Mesothelial cell of epicardium (in vitro differentiated cells): ENCODE measurements around the gene FBXO36. TPM values are rescaled to one million over a fixed set of nuclear protein-coding genes. Genes with fewer than 3 reads are reported as not detected.

Experiments used
- DNase-seq, 2 experiments: peaks; one replicate each; pipeline ENCODE4 v3.0.0; 2021; ENCODE audit warnings: low spot score in 2 of 2; ENCODE audit not compliant: unreplicated experiment in 2 of 2
- H3K27ac Mint-ChIP-seq: 2 replicates; pipeline ENCODE4 v1.8.0; 2021; ENCODE audit warnings: mixed read lengths
- H3K27me3 Mint-ChIP-seq: 2 replicates; pipeline ENCODE4 v1.8.0; 2021; ENCODE audit warnings: low read depth, mixed read lengths
- H3K36me3 Mint-ChIP-seq: 2 replicates; pipeline ENCODE4 v1.8.0; 2021; ENCODE audit warnings: mixed read lengths
- H3K4me1 Mint-ChIP-seq: 2 replicates; pipeline ENCODE4 v1.8.0; 2021; ENCODE audit warnings: mixed read lengths
- H3K4me3 Mint-ChIP-seq: 2 replicates; pipeline ENCODE4 v1.8.0; 2021; ENCODE audit warnings: mild to moderate bottlenecking, moderate library complexity, mixed read lengths
- H3K9me3 Mint-ChIP-seq: 2 replicates; pipeline ENCODE4 v1.8.0; 2021; ENCODE audit warnings: mixed read lengths
- CTCF ChIP-seq: fragments of 200-600 bp; sonication (generic); IDR thresholded peaks from one replicate; pipeline ENCODE4 v1.5.0; 2021; ENCODE audit warnings: antibody characterized with exemption; ENCODE audit not compliant: unreplicated experiment
- total RNA-seq: library from RNA; stranded (reverse); gene quantifications from 3 replicates; pipeline ENCODE4 v1.2.1, GENCODE V29; 2021

FBXO36 gene
- total RNA-seq, 1 donor from 2014 or later: 5.5 TPM

DNA sequence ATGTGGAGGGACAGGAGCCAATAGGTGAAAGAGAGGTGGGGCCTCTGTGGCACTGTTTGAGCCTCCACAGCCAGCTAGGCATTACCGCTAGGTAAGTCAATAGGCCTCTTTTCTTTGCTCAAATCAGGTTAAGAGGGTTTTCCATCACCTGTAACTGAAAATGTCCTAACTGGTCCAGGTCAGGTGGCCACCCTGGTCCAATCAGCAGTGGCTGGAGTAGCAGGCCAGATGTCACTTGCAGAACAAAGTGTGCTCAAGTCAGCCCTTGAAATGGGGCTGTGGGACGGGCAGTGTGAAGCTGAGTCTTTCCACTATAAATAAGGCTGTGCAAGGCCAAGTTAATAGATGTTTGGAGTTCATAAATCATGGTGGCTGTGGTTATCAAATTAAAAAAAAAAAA, 20.9 kb downstream of the FBXO36 start:
- Mint-ChIP-seq H3K4me1 (peaks cover 6% of the 10 kb centered on the region), H3K9me3 (no peaks in the 10 kb centered on the region), H3K4me3 (no peak overlapping the region), H3K27me3 (no peaks in the 10 kb centered on the region), H3K27ac (peak overlapping the region; percentile 36), H3K36me3 (peaks cover 7% of the 10 kb centered on the region)
- no peak for DNase-seq
- no peak for TF ChIP-seq CTCF

DNA sequence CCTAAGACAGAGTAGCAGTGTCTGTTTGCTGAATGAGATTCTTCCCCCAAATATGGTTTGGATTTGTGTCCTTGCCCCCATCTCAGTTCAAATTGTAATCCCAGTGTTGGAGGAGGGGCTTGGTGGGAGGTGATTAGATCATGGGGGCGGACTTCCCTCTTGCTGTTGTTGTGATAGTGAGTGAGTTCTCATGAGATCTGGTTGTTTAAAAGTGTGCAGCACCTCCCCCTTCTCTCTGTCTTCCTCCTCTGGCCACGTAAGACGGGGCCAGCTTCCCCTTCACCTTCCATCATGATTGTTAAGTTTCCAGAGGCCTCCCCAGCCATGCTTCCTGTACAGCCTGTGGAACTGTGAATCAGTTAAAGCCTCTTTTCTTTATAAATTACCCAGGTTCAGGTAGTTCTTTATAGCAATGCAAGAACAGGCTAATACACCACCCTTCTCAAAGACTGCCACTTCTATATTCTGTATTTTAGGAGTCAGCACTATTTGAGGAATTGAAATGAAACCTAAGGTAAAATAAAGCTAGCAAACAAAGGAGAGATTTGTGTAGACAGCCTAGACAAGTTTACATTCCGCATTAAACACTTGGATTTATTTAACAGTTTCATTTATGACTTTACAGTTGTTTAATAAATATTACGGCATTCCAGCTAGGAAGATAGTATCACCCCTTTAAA, 21.6 kb downstream of the FBXO36 start:
- DNase-seq: no peak
- TF ChIP-seq CTCF: no peak
- no peak overlapping the region for H3K4me3 Mint-ChIP-seq
- peak overlapping the region; percentile 82 for H3K27ac Mint-ChIP-seq
- no peaks in the 10 kb centered on the region for H3K27me3 Mint-ChIP-seq
- no peaks in the 10 kb centered on the region for H3K9me3 Mint-ChIP-seq
- H3K36me3 Mint-ChIP-seq: peaks cover 7% of the 10 kb centered on the region
- peaks cover 6% of the 10 kb centered on the region for H3K4me1 Mint-ChIP-seq

- H3K9me3 Mint-ChIP-seq: no peaks in the 10 kb centered on the region
- H3K27me3 Mint-ChIP-seq: no peaks in the 10 kb centered on the region
- no peak overlapping the region for H3K27ac Mint-ChIP-seq
- TF ChIP-seq CTCF: no peak
- H3K4me3 Mint-ChIP-seq: no peak overlapping the region
- H3K4me1 Mint-ChIP-seq: peaks cover 6% of the 10 kb centered on the region
- peaks cover 2% of the 10 kb centered on the region for H3K36me3 Mint-ChIP-seq
- DNase-seq: no peak
These were observed 23.7 kb downstream of the FBXO36 start for GRCh38 chr2:229945975-229946374.

- Mint-ChIP-seq H3K36me3 (peaks cover 2% of the 10 kb centered on the region), H3K27me3 (no peaks in the 10 kb centered on the region), H3K27ac (no peak overlapping the region), H3K4me3 (no peak overlapping the region), H3K9me3 (no peaks in the 10 kb centered on the region), H3K4me1 (peaks cover 6% of the 10 kb centered on the region)
- TF ChIP-seq CTCF: no peak
- no peak for DNase-seq
These were observed 25.2 kb downstream of the FBXO36 start for GRCh38 chr2:229947544-229947943.

DNA sequence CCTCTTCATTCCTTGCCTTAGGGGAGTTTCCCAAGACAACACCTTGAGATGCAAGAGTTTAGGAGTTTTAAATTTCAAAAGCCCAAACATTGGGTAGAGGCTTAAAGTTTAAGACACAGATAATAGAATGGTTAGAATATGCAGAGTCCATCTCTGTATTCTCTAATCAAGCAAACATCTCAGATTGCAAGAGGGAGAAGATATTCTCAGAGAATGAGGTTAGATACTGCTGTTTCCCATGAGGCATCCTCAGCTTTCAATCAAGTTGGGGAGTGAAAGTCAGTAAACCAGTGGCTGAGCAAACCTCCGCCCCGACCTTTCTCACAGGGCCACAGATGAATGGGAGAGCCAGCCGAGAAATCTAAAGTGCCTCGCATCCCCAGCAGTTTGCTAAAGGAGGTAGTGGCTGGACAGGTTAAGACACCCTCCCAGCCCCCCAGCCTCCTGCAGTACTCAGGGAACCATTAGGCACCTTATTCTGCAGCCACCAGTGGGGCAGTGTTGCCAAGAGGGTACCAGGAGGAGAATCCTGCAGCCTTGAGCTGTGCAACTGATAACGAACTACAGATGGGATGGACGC, 30.0 kb downstream of the FBXO36 start:
- Mint-ChIP-seq H3K27me3 (no peaks in the 10 kb centered on the region), H3K4me3 (no peak overlapping the region), H3K27ac (no peak overlapping the region)

More for the DNA sequence above, 30.0 kb downstream of the FBXO36 start:
- Mint-ChIP-seq H3K4me1 (no peaks in the 10 kb centered on the region), H3K9me3 (no peaks in the 10 kb centered on the region), H3K36me3 (no peaks in the 10 kb centered on the region)
- no peak for TF ChIP-seq CTCF
- DNase-seq: no peak
